Frontal cortex (tissue), 4 donors: ENCODE results near the gene GFRA4. TPM values are rescaled to one million over a fixed set of nuclear protein-coding genes. Genes with fewer than 3 reads are reported as not detected.

Source experiments
- DNase-seq, 2 donors: peaks; one replicate each; pipeline ENCODE4 v3.0.0; 2012; ENCODE audit warnings: low spot score in 2 of 2
- FAIRE-seq: peaks from 2 replicates; lab custom pipeline; 2012; peaks lifted over from hg19 to GRCh38; lab: Jason Lieb, UNC
- total RNA-seq: library from RNA; depleted of rRNA; stranded (reverse); fragments of >200 nt; gene quantifications from one replicate; pipeline ENCODE4 v1.2.3, GENCODE V29; 2014
- donor health status: control.
- donor health status: control.
- donor health status: control.

Gene GFRA4
- total RNA-seq, 1 donor from 2014 or later, result not detected

GRCh38 chr20:3677733-3678132 is 14.5 kb upstream of the GFRA4 start:
- FAIRE-seq, result no peak
- no peak for DNase-seq

DNA sequence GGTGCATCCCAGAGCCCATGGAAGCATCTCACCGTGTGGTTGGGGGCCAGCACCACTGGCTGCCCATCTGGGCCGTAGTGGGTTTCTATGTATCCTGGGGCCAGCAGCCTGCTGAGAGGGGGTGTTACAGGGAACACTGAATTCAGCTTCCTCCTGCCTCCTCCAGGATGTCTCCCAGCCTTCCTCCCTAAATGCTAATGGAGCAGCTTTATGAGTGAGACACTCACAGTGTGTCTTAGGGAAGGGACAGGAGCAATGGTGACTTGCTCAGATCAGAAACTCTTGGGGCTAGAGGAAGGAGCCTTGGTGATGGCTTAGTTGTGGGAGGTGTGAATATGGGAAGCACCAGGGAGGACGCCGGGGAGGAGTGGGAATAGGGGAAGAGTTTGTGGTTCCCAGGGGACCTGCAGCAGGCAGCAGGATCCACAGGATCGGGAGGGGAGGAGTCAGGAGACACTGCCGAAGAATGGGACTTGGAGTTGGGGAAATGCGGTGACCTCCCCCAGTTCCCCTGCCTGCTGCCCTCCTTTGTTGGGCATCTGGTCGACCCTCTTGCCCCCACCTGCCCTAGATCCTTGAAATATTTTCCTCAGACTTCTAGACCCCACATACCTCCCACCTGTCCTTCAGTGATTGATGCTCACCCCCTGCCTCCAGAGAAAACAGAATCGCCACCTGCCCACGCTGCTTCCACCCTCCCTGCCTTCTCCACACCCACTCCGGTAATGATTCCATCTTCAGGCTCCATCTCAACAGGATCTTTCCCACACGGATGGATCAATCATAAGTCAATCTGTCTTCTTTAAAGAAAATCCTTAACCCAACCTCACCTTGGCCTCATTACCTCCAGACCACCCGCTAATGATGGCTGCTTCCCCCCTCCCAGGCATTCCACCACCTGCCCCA is 12.0 kb upstream of the GFRA4 start:
- DNase-seq (no peak), FAIRE-seq (no peak)

- DNase-seq (no peak), FAIRE-seq (no peak)
These were observed 11.2 kb upstream of the GFRA4 start for GRCh38 chr20:3674447-3674846.

- FAIRE-seq, result no peak
These were observed 10.2 kb upstream of the GFRA4 start for GRCh38 chr20:3673221-3674070.

GRCh38 chr20:3672547-3673171 is 9.5 kb upstream of the GFRA4 start:
- no peak for DNase-seq
- no peak for FAIRE-seq

More at GRCh38 chr20:3673221-3674070, 10.2 kb upstream of the GFRA4 start:
- no peak for DNase-seq

DNA sequence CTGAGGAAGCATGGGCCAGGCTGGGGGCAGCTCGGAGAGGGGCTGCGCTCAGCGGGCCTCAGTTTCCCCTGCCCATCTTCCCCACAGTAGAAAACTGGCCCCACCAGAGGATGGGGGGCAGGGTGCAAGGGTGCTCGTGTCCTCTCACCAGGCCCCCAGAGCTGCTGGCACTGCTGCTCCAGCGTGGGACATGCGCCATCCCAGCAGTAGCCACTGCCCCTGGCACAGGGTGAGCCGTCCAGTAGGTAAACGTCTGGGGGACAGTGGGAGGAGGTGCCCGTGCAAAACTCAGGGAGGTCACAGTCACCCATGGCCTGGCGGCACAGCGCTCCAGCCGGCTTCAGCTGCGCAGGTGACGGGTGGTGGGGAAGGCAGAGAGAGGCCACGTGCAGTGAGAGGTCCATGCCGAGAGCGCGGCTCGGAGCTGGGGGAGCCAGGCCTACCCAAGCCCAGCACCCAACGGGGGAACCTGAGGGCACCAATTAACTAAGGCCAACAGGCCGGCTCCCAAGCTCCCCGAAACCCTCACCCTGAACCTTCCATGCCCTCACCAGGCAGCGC is 8.9 kb upstream of the GFRA4 start:
- no peak for DNase-seq
- FAIRE-seq, result no peak

- FAIRE-seq (no peak), DNase-seq (no peak)
These were observed 7.7 kb upstream of the GFRA4 start for GRCh38 chr20:3670945-3671344.

- no peak for DNase-seq
- no peak for FAIRE-seq
These were observed 7.3 kb upstream of the GFRA4 start for GRCh38 chr20:3670511-3670910.

DNA sequence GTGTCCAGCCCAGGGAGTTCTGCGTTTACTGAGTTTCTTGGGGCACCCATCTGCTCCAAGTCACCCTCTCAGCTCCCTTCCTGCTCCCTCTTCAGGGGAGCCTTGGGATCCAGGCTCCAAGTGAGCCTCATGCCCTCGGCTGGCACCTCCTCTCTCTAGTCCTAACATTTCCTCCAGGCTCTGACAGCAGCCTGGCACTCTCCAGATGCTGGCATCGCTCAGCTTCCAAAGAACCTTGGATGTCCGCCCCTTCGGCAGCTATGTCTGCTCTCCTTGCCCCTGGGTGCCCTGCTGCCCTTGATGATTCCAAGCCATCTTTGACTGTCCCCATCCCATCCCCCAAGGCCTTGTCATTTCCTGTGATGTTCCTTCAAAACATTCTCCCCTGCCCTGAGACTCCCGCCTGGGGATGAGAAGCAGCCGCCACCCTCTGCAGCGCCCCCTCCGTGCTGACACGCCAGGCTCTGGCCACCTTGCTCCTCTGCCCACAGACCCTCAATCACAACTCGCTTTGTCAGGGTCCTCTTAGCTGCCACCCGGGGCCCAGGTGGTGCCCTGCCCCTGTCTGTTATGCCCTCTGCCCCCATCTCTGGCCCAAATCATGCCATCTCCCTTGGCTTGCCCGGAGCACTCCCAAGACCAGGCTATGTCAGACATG is 6.6 kb upstream of the GFRA4 start:
- FAIRE-seq (no peak), DNase-seq (no peak)

- FAIRE-seq (no peak), DNase-seq (no peak)
These were observed 4.3 kb upstream of the GFRA4 start for GRCh38 chr20:3667434-3668037.

DNA sequence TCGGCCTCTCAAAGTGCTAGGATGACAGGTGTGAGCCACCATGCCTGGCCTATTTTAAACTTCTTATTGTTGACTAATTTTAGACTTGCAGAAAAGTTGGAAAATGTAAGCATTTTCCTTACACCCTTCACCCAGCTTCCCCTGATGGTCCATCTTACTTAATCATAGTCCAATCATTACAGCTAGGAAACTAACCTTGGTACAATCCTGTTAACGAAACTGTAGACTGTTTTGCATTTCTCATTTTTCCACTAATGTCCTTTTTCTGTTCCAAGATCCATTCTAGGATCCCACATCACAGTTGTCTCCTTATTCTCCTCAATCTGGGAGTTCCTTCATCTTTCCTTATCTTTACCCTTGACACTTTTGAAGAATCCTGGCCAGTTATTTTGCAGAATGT is 659 bp upstream of the GFRA4 start:
- no peak for DNase-seq
- FAIRE-seq, result no peak

DNA sequence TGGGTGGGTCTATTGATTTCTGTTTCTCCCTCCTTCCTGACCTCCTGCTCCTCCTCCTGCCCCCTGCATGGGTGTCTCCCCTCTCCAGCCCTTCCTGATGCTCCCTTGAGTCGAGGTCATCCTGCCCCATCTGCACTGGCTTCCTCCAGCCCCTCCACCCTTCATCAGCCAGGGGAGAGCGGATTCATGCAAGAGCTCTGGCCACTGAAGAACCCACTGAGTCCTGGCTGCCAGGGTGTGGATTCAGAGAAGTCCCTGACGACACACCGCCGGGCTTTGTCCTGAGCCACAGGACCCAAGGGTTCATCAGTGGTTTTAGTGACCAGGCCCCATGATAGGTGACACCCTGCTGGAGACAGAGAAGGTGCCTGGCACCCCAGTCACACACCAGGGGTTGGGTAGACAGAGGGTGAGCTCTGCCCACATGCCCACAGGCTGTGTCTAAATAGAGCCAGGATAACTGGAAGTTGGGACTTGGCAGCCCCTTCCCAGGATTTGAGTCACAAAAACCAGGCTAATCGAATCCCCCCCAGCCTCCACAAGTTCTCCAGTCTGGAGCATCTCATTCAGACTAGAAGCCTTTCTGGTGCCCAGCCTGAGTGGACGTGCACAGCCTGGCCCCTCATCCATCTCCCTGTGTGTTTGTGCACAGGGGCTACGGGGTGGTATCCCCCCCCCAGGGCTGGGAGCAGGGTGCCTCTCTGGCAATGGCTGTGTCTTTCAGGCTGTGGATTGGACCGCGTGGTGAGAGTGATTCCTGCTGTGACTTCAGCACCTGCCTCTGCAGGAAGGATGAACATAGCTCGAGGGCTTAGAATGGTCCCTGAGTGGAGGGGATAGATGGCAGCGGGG is 1.2 kb downstream of the GFRA4 start:
- FAIRE-seq, result no peak

DNA sequence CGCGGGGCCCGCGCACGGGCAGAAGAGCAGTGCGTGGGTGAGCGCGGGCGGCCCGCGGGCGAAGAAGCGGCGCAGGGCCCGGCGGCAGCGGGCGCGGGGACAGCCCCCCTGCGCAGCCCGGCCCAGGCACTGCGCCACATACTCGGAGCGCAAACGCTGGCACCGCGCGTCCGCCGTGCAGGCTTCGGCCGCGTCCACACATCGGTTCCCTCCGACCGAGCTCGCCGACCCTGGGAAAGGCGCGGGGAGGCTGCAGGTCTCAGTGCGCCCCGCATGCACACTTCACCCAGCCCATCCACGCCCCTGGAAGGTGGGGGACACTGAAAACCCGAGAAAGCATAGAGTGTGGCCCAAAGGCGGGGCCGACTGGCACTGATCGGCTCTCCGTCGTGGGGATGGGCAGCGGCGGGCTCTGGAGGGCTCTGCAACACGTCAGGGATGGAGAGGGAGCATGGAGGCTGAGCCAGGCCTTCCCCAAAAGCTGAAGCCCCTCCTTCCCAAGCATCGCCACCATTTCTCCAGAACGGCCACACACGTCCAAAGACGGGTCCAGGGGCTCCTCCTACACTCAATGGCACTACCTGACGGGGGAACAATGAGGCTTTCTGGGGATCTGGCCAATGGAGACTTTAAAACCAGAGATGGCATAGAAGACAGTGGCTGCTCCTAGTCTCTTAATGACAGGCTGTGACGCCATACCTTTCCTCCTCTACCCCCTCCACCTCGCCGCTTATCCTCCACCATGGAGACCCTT is 2.0 kb downstream of the GFRA4 start:
- DNase-seq (no peak), FAIRE-seq (no peak)

More for the DNA sequence above, 1.2 kb downstream of the GFRA4 start:
- no peak for DNase-seq

DNA sequence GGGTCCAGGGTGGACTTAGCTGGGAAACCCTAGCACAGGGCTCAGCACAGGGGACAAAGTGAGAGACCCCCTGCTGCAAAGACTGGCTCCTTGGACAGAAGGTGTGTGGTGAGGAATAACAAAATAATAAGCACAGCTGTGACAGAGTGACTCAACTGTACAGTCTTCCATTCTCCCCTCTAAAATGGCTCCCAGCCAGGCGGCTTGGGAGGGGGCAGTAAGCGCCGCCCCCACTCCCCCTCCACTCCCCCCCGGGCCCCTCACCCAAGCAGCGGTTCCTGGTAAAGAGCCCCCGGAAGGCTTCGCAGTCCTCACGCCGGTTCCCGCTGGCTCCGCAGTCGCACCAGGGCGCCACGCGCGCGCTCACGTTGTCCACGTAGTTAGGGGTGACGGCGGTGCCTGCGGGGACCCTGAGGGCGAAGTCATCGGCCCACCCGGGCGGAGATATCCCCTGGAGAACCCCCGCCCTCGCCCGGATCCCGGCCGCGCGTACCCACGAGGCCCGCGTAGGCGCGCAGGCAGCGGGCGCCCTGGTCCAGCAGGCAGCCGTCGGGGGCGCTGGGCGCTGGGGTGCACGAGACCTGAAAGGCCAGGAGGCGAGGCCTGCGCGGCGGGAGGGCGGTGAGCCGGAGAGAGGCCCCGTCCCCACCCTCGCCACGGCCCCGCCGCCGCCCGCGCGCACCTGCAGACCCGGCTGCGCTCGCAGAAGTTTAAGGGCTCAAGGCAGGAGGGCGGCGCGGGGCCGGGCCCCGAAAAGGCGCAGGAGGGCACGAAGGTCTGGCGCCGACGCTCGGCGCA is 2.7 kb downstream of the GFRA4 start:
- FAIRE-seq, result no peak
- no peak for DNase-seq

DNA sequence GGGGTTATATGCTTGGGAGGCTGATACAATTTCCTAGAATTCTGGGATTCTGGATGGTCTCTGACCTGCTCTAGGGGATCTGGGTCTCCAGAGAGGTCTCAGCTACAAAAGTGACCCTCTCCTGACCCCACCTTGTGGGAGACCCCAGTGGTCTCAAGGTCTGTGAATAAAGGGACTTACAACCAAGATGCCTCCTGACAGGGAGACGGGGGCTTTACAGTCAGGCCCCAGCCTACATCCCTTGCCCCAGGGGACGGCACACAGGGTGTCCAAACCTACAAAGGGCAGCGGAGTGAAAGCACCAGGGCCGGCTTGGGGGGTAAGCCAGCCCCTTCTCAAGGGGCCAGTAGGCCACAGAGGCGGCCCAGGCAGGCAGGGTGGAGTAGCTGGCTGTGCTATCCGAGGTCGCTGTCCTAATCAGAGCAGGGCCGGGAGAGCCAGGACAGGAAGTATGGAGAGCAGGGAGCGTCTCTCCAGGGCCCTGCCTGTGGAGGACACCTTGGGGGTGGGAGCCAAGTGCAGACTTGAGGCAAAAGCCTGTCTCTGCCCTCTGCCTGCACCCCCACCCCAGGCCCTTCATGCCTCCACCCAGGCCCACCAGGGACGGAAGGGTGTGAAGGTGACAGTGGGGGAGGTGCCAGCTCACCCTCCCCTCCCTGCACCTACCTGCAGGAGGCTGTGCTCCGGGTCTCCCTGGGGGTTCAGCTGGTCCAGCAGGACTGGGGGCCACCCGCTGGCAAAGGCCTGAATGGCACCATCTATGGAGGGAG is 3.5 kb downstream of the GFRA4 start:
- FAIRE-seq, result no peak

More for the DNA sequence above, 3.5 kb downstream of the GFRA4 start:
- DNase-seq, result no peak
